DND-41 (cell line): Measurements from ENCODE around the gene SPSB1.

ENCODE experiments used
- ATAC-seq: fragments of 200-7000 bp; cut with Tn5 transposase; 3 replicates; pipeline ENCODE4 v1.9.1; 2021; ENCODE audit warnings: low read depth; ENCODE audit not compliant: insufficient read depth
- DNase-seq: peaks from one replicate; pipeline ENCODE4 v3.0.0-alpha.2; 2020
- H2AFZ ChIP-seq: 2 replicates; pipeline ENCODE4 v1.6.0; 2012; ENCODE audit warnings: low read depth, low read length
- H3K27ac ChIP-seq: 2 replicates; pipeline ENCODE4 v1.5.1; 2012; ENCODE audit warnings: low read length, inconsistent platforms
- H3K27me3 ChIP-seq: fragments of 200-600 bp; sonication (generic); 2 replicates; pipeline ENCODE4 v1.6.0; 2012; ENCODE audit warnings: low read length, mild to moderate bottlenecking, inconsistent platforms; ENCODE audit not compliant: insufficient read depth, poor library complexity
- H3K36me3 ChIP-seq: 2 replicates; pipeline ENCODE4 v1.5.1; 2012; ENCODE audit warnings: low read length, inconsistent platforms; ENCODE audit not compliant: insufficient read depth
- H3K4me1 ChIP-seq: 2 replicates; pipeline ENCODE4 v1.5.1; 2012; ENCODE audit warnings: mild to moderate bottlenecking, low read length; ENCODE audit not compliant: insufficient read depth
- H3K4me2 ChIP-seq: 2 replicates; pipeline ENCODE4 v1.6.0; 2012; ENCODE audit warnings: mild to moderate bottlenecking, moderate library complexity, low read length, inconsistent platforms; ENCODE audit not compliant: insufficient read depth
- H3K4me3 ChIP-seq, 2 experiments: fragments of 200-600 bp in 1 of 2; shearing (Covaris generic) in 1 of 2; 2 replicates each; pipeline ENCODE4 v1.5.1; 2012 to 2016; ENCODE audit warnings: inconsistent platforms in 2 of 2, low read length in 2 of 2, mild to moderate bottlenecking in 2 of 2, low read depth in 1 of 2, moderate library complexity in 1 of 2
- H3K79me2 ChIP-seq: 2 replicates; pipeline ENCODE4 v1.6.0; 2012; ENCODE audit warnings: low read length, inconsistent platforms; ENCODE audit not compliant: insufficient read depth
- H3K9ac ChIP-seq: 2 replicates; pipeline ENCODE4 v1.6.0; 2012; ENCODE audit warnings: low read depth, mild to moderate bottlenecking, inconsistent platforms, low read length, moderate library complexity
- H3K9me3 ChIP-seq: 2 replicates; pipeline ENCODE4 v1.5.1; 2012; ENCODE audit warnings: low read length, moderate library complexity, mild to moderate bottlenecking, inconsistent platforms; ENCODE audit not compliant: insufficient read depth, severe bottlenecking
- H4K20me1 ChIP-seq: 2 replicates; pipeline ENCODE4 v1.6.0; 2012; ENCODE audit warnings: low read length; ENCODE audit not compliant: insufficient read depth
- EZH2 ChIP-seq: IDR thresholded peaks from 3 replicates; pipeline ENCODE4 v1.6.1; 2012; ENCODE audit warnings: borderline replicate concordance, low read depth, mild to moderate bottlenecking, moderate library complexity, low read length, inconsistent platforms; ENCODE audit not compliant: severe bottlenecking
- TF ChIP-seq, protein P1 (sequence below): IDR thresholded peaks from 2 replicates; pipeline ENCODE4 v1.5.1; 2012; ENCODE audit warnings: borderline replicate concordance, low read length, moderate library complexity, mild to moderate bottlenecking; ENCODE audit not compliant: poor library complexity, severe bottlenecking; ENCODE audit errors: extremely low read depth

SPSB1 gene

DNA sequence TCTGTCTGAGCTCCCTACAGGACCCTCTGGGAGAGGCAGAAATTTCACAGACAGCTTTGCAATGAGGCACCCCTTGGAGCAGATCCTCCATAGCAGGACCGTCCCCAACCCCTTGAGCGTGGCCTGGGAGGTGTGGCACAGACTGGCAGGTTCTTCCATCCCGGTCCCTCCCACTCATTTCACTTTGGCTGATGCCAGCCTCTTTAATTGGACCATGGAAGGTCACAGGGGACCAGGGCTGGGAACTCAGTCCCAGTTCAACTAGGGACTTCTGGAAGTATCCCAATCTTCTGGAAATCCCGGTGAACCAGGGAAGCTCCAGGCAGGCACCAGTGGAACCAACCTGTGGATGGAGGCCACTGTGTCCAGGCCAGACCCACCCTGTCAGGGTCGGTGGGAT, 83.7 kb downstream of the SPSB1 start:
- H3K4me1 ChIP-seq: no peaks in the 10 kb centered on the region

DNA sequence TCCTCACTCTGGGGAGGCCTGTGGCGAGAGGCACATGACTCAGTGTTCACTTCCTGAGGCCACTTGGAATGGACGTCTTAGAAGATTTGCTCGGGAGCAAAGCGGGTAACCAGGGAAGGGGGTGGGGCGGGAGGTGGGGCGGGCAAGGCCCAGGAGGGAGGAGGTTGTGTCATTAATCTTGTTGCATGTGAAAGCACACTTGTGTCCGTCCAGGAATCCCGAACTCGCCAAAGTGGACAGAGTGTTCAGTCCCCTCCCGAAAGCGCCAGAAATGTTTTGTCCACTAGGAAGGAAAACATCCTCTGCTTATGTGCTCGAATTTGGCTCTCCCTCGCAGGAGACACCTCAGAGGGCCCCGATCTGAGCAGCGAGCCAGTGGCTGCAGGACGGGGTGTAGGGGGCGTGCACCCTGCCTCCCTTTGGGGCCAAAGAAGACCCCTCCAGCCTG, 84.2 kb downstream of the SPSB1 start:
- ATAC-seq (no peak), DNase-seq (no peak)
- H3K27me3 ChIP-seq: no peaks in the 10 kb centered on the region

More for the DNA sequence above, 83.7 kb downstream of the SPSB1 start:
- TF ChIP-seq EZH2: no peak
- H3K4me3 ChIP-seq: no peak overlapping the region
- H3K9ac ChIP-seq: no peak overlapping the region
- no peak for DNase-seq
- no peaks in the 10 kb centered on the region for H3K27me3 ChIP-seq
- no peak overlapping the region for H3K4me2 ChIP-seq
- H2AFZ ChIP-seq: no peak overlapping the region
- peaks cover 4% of the 10 kb centered on the region; the same call in 1 of the 2 replicates for H3K36me3 ChIP-seq
- ATAC-seq: no peak
- peaks cover 7% of the 10 kb centered on the region; the same call in 1 of the 2 replicates for H4K20me1 ChIP-seq
- H3K9me3 ChIP-seq: no peaks in the 10 kb centered on the region
- no peak overlapping the region for H3K27ac ChIP-seq
- H3K79me2 ChIP-seq: no peaks in the 10 kb centered on the region

DNA sequence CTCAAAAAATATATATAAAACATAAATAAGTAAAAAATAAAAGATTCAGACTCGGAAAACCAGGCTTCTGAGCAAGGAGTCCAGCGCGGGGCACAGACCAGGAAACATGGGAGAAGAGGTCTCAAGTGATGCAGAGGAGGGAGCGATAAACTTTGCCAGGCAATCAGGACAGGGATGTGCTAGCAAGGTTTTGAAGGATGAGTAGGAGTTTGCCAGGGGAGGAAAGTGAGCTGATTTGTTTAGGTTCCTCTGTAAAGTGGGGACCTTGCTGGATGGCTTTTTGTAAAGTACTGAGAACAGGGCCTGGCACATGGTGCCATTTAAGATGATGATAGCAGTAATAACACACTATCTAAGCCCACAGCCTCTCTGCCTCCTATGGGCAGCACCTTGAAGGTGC, 86.1 kb downstream of the SPSB1 start:
- H3K9me3 ChIP-seq: no peaks in the 10 kb centered on the region
- no peak overlapping the region for H3K9ac ChIP-seq
- H3K4me2 ChIP-seq: no peak overlapping the region
- no peaks in the 10 kb centered on the region for H3K4me1 ChIP-seq
- no peak for ATAC-seq
- H4K20me1 ChIP-seq: no peaks in the 10 kb centered on the region
- no peaks in the 10 kb centered on the region for H3K36me3 ChIP-seq
- no peak overlapping the region for H3K4me3 ChIP-seq
- H3K27ac ChIP-seq: no peak overlapping the region
- no peak for DNase-seq
- H2AFZ ChIP-seq: no peak overlapping the region
- TF ChIP-seq EZH2: no peak
- TF ChIP-seq, protein P1, sequence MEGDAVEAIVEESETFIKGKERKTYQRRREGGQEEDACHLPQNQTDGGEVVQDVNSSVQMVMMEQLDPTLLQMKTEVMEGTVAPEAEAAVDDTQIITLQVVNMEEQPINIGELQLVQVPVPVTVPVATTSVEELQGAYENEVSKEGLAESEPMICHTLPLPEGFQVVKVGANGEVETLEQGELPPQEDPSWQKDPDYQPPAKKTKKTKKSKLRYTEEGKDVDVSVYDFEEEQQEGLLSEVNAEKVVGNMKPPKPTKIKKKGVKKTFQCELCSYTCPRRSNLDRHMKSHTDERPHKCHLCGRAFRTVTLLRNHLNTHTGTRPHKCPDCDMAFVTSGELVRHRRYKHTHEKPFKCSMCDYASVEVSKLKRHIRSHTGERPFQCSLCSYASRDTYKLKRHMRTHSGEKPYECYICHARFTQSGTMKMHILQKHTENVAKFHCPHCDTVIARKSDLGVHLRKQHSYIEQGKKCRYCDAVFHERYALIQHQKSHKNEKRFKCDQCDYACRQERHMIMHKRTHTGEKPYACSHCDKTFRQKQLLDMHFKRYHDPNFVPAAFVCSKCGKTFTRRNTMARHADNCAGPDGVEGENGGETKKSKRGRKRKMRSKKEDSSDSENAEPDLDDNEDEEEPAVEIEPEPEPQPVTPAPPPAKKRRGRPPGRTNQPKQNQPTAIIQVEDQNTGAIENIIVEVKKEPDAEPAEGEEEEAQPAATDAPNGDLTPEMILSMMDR: no peak
- H3K27me3 ChIP-seq: no peaks in the 10 kb centered on the region
- no peaks in the 10 kb centered on the region for H3K79me2 ChIP-seq

More for the DNA sequence above, 84.2 kb downstream of the SPSB1 start:
- Histone ChIP-seq H2AFZ (no peak overlapping the region), H3K79me2 (no peaks in the 10 kb centered on the region), H3K9me3 (no peaks in the 10 kb centered on the region), H3K4me1 (no peaks in the 10 kb centered on the region), H3K9ac (no peak overlapping the region), H4K20me1 (peaks cover 7% of the 10 kb centered on the region; the same call in 1 of the 2 replicates), H3K4me3 (no peak overlapping the region), H3K36me3 (peaks cover 4% of the 10 kb centered on the region; the same call in 1 of the 2 replicates), H3K4me2 (no peak overlapping the region), H3K27ac (no peak overlapping the region)
- TF ChIP-seq, protein P1: no peak
- no peak for TF ChIP-seq EZH2

DNA sequence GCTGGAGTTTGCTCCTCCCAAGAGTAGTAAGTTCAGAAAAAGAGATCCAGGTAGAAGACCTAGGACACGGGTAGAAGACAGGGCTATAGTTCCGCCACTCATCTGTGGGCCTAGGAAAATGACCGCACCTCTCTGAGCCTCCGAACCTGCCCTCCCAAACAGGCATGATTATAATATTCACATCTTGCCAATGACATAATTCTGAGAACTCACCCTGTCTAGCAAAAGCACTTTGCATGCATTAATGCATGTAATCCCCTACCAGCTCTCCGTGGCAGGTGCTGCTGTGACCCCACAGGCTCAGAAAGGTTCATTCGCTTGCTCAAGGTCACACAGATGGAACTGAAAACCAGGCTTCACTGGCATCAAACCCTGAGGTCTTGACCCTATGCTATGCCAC, 88.0 kb downstream of the SPSB1 start:
- ATAC-seq (no peak), DNase-seq (no peak)
- Histone ChIP-seq H3K27ac (no peak overlapping the region; the same call in 1 of the 2 replicates), H2AFZ (no peak overlapping the region), H3K79me2 (no peaks in the 10 kb centered on the region), H3K4me1 (no peaks in the 10 kb centered on the region), H3K27me3 (no peaks in the 10 kb centered on the region), H4K20me1 (no peaks in the 10 kb centered on the region), H3K9me3 (no peaks in the 10 kb centered on the region), H3K4me2 (no peak overlapping the region), H3K4me3 (no peak overlapping the region), H3K36me3 (no peaks in the 10 kb centered on the region), H3K9ac (no peak overlapping the region)
- TF ChIP-seq EZH2: no peak
- TF ChIP-seq, protein P1: no peak
